ES-I3 (cell line): ENCODE results near the gene CNTNAP2.
"Not testable (repeated sequence)": the region's sequence is repeated elsewhere in the genome, so short reads cannot be mapped to it uniquely, and the experiment has no call there.

ENCODE experiments used
- H3K36me3 ChIP-seq: 2 replicates; pipeline ENCODE4 v1.6.1; 2013; ENCODE audit warnings: mild to moderate bottlenecking, low read length, control low read depth, moderate library complexity; ENCODE audit not compliant: insufficient read depth
- H3K4me1 ChIP-seq: 2 replicates; pipeline ENCODE4 v1.6.1; 2013; ENCODE audit warnings: mild to moderate bottlenecking, control low read depth, low read length; ENCODE audit not compliant: insufficient read depth
- H3K9ac ChIP-seq: 2 replicates; pipeline ENCODE4 v1.6.1; 2013; ENCODE audit warnings: low read depth, mild to moderate bottlenecking, low read length, moderate library complexity
- H3K9me3 ChIP-seq: 2 replicates; pipeline ENCODE4 v1.6.1; 2013; ENCODE audit warnings: mild to moderate bottlenecking, low read length, moderate library complexity; ENCODE audit not compliant: control insufficient read depth, insufficient read depth

The CNTNAP2 gene

GRCh38 chr7:146201945-146202344, 85.3 kb downstream of the CNTNAP2 start:
- H3K4me1 ChIP-seq, result no peaks in the 10 kb centered on the region
- peaks cover 3% of the 10 kb centered on the region; the same call in 1 of the 2 replicates for H3K36me3 ChIP-seq
- peaks cover 3% of the 10 kb centered on the region for H3K9me3 ChIP-seq
- no peak overlapping the region for H3K9ac ChIP-seq

- no peaks in the 10 kb centered on the region for H3K9me3 ChIP-seq
- H3K36me3 ChIP-seq, result no peaks in the 10 kb centered on the region
- H3K9ac ChIP-seq, result no peak overlapping the region
- no peaks in the 10 kb centered on the region for H3K4me1 ChIP-seq
Measured at GRCh38 chr7:146206270-146206669, 89.7 kb downstream of the CNTNAP2 start.

DNA sequence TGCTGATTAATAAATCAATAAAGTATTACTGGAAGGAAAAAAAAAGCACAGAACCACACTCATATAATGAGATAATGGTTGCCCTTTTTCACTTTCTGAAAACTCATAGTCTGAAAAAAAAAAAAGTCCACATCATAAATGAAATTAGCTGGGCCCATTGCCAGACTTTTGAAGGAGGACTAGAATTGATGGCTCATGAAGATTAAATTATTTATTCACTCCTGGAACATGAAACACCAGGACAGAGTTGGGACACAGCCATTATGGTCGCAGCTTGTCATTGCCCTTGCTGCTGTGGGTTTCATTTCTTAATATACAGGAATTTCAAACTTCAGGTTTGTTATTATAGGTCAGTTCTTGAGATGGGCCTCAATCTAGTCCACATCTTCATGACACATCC, 91.9 kb downstream of the CNTNAP2 start:
- Histone ChIP-seq H3K4me1 (no peaks in the 10 kb centered on the region), H3K9ac (no peak overlapping the region), H3K9me3 (no peaks in the 10 kb centered on the region), H3K36me3 (no peaks in the 10 kb centered on the region)

- no peaks in the 10 kb centered on the region for H3K4me1 ChIP-seq
- H3K9me3 ChIP-seq, result no peaks in the 10 kb centered on the region
- H3K9ac ChIP-seq, result no peak overlapping the region
- H3K36me3 ChIP-seq, result no peaks in the 10 kb centered on the region; the same call in 1 of the 2 replicates
Measured at GRCh38 chr7:146214842-146215241, 98.2 kb downstream of the CNTNAP2 start.

DNA sequence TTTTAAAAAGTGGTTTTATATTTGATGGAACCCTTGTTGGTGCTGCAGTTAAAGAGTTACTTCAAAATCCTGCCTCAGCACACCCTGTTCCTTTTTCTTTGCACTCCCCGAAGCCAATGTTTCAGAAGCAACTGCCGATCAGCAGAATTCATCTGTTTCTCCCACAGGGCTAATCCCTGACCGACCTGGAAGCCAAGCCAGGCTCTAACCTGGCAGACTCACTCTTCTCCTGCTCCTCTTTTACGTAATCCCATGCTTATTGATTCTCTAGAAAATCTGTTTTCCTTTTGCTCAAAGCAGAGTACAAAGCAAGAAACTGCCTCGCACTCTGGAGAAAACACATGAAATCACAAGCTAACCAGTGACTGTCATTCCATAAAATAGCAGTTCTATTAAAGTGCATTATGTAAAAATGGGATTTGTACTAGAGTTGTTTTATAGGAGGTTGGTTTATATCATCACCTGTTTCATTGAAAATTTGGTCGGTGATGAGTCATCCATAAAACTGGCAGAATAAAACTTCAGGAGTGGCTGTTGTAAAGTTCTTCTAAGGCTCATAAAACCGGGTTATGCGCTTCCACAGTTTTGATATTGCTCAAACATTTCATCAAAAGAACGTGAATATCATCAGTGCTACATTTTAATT, 99.9 kb downstream of the CNTNAP2 start:
- peaks cover 5% of the 10 kb centered on the region for H3K36me3 ChIP-seq
- no peaks in the 10 kb centered on the region for H3K4me1 ChIP-seq
- no peak overlapping the region for H3K9ac ChIP-seq
- no peaks in the 10 kb centered on the region for H3K9me3 ChIP-seq

DNA sequence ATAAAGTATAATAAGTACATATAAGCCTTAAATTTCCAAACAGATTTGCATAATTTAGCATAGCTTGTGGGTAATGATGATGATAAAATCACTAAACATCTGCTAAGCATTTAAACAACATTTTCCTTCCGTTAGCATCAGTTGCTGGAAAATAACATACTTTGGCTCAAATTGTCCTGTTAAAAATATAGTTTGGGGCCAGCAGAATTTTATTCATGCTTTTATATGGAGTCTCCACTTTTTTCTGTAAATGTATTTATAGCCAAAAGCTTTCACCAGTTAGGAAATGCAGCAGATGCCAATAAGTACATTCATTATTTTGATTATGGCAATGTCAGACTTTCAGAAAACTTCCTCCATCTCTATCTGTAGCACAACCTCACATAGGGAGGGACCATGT, 107.2 kb downstream of the CNTNAP2 start:
- Histone ChIP-seq H3K9me3 (no peaks in the 10 kb centered on the region), H3K4me1 (no peaks in the 10 kb centered on the region), H3K36me3 (peaks cover 10% of the 10 kb centered on the region), H3K9ac (no peak overlapping the region)

GRCh38 chr7:146232604-146233003, 116.0 kb downstream of the CNTNAP2 start:
- H3K4me1 ChIP-seq, result peaks cover 2% of the 10 kb centered on the region; the same call in 1 of the 2 replicates

DNA sequence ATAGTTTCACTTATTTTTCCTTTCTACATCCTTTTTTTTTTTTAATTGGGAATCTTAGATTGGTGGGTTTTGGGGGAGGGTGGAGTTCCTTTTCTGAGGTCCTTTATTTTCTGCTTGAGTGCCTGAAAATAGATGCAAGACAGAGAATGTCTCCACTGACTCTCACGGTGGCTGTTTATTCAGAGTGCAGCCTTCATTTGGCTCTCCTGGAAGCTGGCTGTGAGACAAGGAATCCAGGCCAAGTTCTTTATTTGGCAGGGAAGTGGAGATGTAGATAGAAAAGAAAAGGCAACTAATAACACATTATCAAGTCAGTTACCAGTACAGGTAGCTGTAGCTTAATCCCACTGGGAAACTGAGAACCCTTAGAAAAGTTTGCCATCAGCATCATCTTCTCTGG, 118.6 kb downstream of the CNTNAP2 start:
- peaks cover 18% of the 10 kb centered on the region for H3K36me3 ChIP-seq
- no peaks in the 10 kb centered on the region for H3K9me3 ChIP-seq
- H3K9ac ChIP-seq, result no peak overlapping the region
- H3K4me1 ChIP-seq, result no peaks in the 10 kb centered on the region

More at GRCh38 chr7:146232604-146233003, 116.0 kb downstream of the CNTNAP2 start:
- Histone ChIP-seq H3K9me3 (no peaks in the 10 kb centered on the region), H3K9ac (no peak overlapping the region), H3K36me3 (peaks cover 12% of the 10 kb centered on the region)

GRCh38 chr7:146242661-146243060, 126.1 kb downstream of the CNTNAP2 start:
- Histone ChIP-seq H3K9me3 (0 out of 2 replicates have a peak, but pooled peaks cover 3% of the 10 kb centered on the region), H3K4me1 (no peaks in the 10 kb centered on the region), H3K9ac (0 out of 2 replicates have a peak overlapping the region, but pooled peaks have one; percentile 20), H3K36me3 (peaks cover 21% of the 10 kb centered on the region)

GRCh38 chr7:146247991-146248390, 131.4 kb downstream of the CNTNAP2 start:
- peaks cover 31% of the 10 kb centered on the region for H3K4me1 ChIP-seq

GRCh38 chr7:146248744-146249143, 132.1 kb downstream of the CNTNAP2 start:
- Histone ChIP-seq H3K9ac (peak overlapping the region; percentile 98), H3K4me1 (peaks cover 31% of the 10 kb centered on the region)
- H3K36me3 ChIP-seq, H3K9me3 ChIP-seq: not testable (repeated sequence)

More at GRCh38 chr7:146247991-146248390, 131.4 kb downstream of the CNTNAP2 start:
- not testable (repeated sequence) for H3K9me3 ChIP-seq, H3K36me3 ChIP-seq
- H3K9ac ChIP-seq, result peak overlapping the region; percentile 98

- Histone ChIP-seq H3K4me1 (peaks cover 31% of the 10 kb centered on the region), H3K36me3 (peaks cover 7% of the 10 kb centered on the region; the same call in 1 of the 2 replicates), H3K9ac (no peak overlapping the region; the same call in 1 of the 2 replicates), H3K9me3 (no peaks in the 10 kb centered on the region)
Measured at GRCh38 chr7:146249272-146249671, 132.7 kb downstream of the CNTNAP2 start.

GRCh38 chr7:146255609-146256008, 139.0 kb downstream of the CNTNAP2 start:
- no peaks in the 10 kb centered on the region for H3K36me3 ChIP-seq
- H3K9ac ChIP-seq, result no peak overlapping the region
- peaks cover 2% of the 10 kb centered on the region; the same call in 1 of the 2 replicates for H3K9me3 ChIP-seq
- peaks cover 17% of the 10 kb centered on the region for H3K4me1 ChIP-seq

DNA sequence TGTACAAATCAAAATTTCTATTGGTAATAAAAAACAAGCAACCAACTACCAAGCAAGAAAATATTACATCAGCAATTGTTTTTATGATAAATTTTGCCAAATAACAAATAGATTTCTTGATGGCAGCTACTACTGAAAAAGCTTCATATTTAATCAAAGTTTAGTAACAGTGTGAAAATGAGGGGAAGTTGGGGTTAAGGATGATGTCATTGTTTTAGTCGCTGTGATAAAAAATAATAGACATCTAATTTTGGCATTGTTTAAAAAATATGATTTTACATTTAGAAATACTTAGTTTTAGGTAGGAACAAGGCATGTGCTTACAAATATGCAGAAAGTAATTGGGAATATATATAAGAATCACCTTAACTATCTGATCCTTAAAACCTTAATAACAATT, 145.9 kb downstream of the CNTNAP2 start:
- no peaks in the 10 kb centered on the region for H3K36me3 ChIP-seq
- H3K9ac ChIP-seq, result no peak overlapping the region
- 0 out of 2 replicates have a peak, but pooled peaks cover 3% of the 10 kb centered on the region for H3K4me1 ChIP-seq
- peaks cover 2% of the 10 kb centered on the region; the same call in 1 of the 2 replicates for H3K9me3 ChIP-seq

DNA sequence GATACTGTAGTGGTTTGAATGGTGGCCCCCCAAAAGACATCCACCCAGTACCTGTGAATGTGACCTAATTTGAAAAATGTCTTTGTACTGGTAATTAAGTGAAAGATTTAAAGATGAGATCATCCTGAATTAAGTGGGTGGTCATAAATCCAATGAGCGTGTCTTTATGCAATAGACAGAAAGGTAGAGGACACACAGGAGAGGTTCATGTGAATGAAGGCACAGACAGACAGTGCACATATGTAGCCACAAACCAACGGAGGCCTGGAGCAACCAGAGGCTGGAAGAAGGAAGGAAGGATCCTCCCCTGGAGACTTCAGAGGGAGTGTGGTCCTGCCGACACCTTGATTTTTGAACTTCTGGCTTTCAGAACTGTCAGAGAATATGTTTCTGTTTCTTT, 160.3 kb downstream of the CNTNAP2 start:
- Histone ChIP-seq H3K36me3 (no peaks in the 10 kb centered on the region), H3K9ac (no peak overlapping the region), H3K4me1 (0 out of 2 replicates have a peak, but pooled peaks cover 3% of the 10 kb centered on the region), H3K9me3 (no peaks in the 10 kb centered on the region)
